ENCODE data around the gene BAZ1A. TPM values are rescaled to one million over a fixed set of nuclear protein-coding genes. Genes with fewer than 3 reads are reported as not detected.

Gene BAZ1A
- total and polyA plus RNA-seq, 2 of the 8 experiments (the other 6 are each of a cell fraction or from before 2014, with no cell fraction given), result 8.0 to 23.1 TPM

- no peaks in the 10 kb centered on the region for H3K4me1 ChIP-seq (replicated peaks in 1 of 4; ENCODE audit: control insufficient read depth in 3 of 4, insufficient read depth in 4 of 4, low read length in 3 of 4)
- no peak overlapping the region for H2BK12ac ChIP-seq (ENCODE audit: low read depth, low read length)
- H3K9ac ChIP-seq (replicated peaks in 1 of 4; ENCODE audit: extremely low read depth in 1 of 4, low read depth in 3 of 4, low read length in 3 of 4), result no peak overlapping the region
- H4K20me1 ChIP-seq (replicated peaks in 1 of 2; ENCODE audit: control insufficient read depth in 1 of 2, insufficient read depth in 2 of 2, low read length in 2 of 2), result peaks cover 0 to 2% of the 10 kb centered on the region in 2 experiments
- DNase-seq (ENCODE audit: low read depth in 1 of 2, low spot score in 2 of 2) (no peak), FAIRE-seq (no peak)
- H3K56ac ChIP-seq (replicated peaks; ENCODE audit: insufficient read length, low read depth, low read length), result no peak overlapping the region
- H2AFZ ChIP-seq (ENCODE audit: low read length), result no peak overlapping the region
- H3K27ac ChIP-seq (ENCODE audit: low read depth, low read length), result no peak overlapping the region
- no peak overlapping the region for H4K91ac ChIP-seq (replicated peaks; ENCODE audit: insufficient read length, low read length)
- H3K9me3 ChIP-seq (ENCODE audit: insufficient read depth in 2 of 2, low read depth in 1 of 2, low read length in 1 of 2), result no peaks in the 10 kb centered on the region
- no peaks in the 10 kb centered on the region for H3K79me2 ChIP-seq (ENCODE audit: control insufficient read depth in 1 of 2, insufficient read depth in 2 of 2, low read length in 2 of 2)
- H3K4me3 ChIP-seq (ENCODE audit: extremely low read depth in 1 of 4, insufficient read depth in 2 of 4, low read depth in 3 of 4, low read length in 4 of 4), result no peak overlapping the region
- H4K8ac ChIP-seq (ENCODE audit: extremely low read depth, insufficient read depth, low read length), result no peak overlapping the region
- H3K14ac ChIP-seq (ENCODE audit: insufficient read length), result no peak overlapping the region
- no peak overlapping the region for H3K4ac ChIP-seq (replicated peaks; ENCODE audit: insufficient read length, low read depth, low read length)
- WGBS, 2 experiments (ENCODE audit: extremely low coverage in 1 of 2, insufficient coverage in 1 of 2, insufficient read length in 1 of 2, insufficient replicate concordance in 2 of 2, low coverage in 1 of 2, low lambda C conversion rate in 2 of 2, missing lambda C conversion rate in 1 of 2), result 84% methylated on average over 3 of the region's 3 CpGs; no CpG with 5 or more reads in 1 of the 2 experiments
- no peak overlapping the region for H2BK120ac ChIP-seq (replicated peaks; ENCODE audit: low read depth, low read length)
- H3K23me2 ChIP-seq (ENCODE audit: low read depth, low read length), result no peaks in the 10 kb centered on the region
- H3K36me3 ChIP-seq (ENCODE audit: control insufficient read depth in 2 of 4, insufficient read depth in 4 of 4, low read length in 3 of 4), result peaks cover 0 to 20% (median 8%) of the 10 kb centered on the region in 4 experiments; a peak in 4 of 8 replicates
- H3K27me3 ChIP-seq (replicated peaks in 1 of 4; ENCODE audit: control insufficient read depth in 3 of 4, extremely low read depth in 1 of 4, insufficient read depth in 3 of 4, low read length in 3 of 4), result no peaks in the 10 kb centered on the region
- H2AK5ac ChIP-seq (ENCODE audit: low read depth, low read length), result no peak overlapping the region
- H2BK15ac ChIP-seq (ENCODE audit: low read length), result no peak overlapping the region
- no peak overlapping the region for H2BK5ac ChIP-seq (ENCODE audit: low read depth, low read length)
- no peak overlapping the region for H3K18ac ChIP-seq (ENCODE audit: extremely low read depth, low read length)
- POLR2A ChIA-PET (ENCODE audit: partially characterized antibody), result no interaction called here
- H3K4me2 ChIP-seq (ENCODE audit: insufficient read depth in 1 of 2, low read depth in 2 of 2, low read length in 2 of 2), result no peak overlapping the region
- no peak overlapping the region for H4K5ac ChIP-seq (ENCODE audit: insufficient read length, low read depth, low read length)
- CTCF ChIA-PET (ENCODE audit: partially characterized antibody), result interaction anchor here (1.2 to 1.5 kb wide), 2 partner anchors 18 to 196 kb away, joined by 3 read pairs; no protein-coding TSS in a partner anchor
- no peak overlapping the region for H3K23ac ChIP-seq (ENCODE audit: insufficient read length)
- H3K79me1 ChIP-seq (ENCODE audit: low read depth, low read length), result no peaks in the 10 kb centered on the region
- no peak overlapping the region for H2BK20ac ChIP-seq (ENCODE audit: low read length)
- TF ChIP-seq SIX5 (IDR thresholded peaks at IDR 0.05; ENCODE audit: low read depth, low read length) (no peak), PHF8 (conservative IDR thresholded peaks at IDR 0.05; ENCODE audit: low read depth, low read length) (no peak), RNF2 (IDR thresholded peaks at IDR 0.05; ENCODE audit: borderline replicate concordance, low read depth, low read length, missing control alignments, poor library complexity, severe bottlenecking) (no peak), HDAC6 (IDR thresholded peaks at IDR 0.05; ENCODE audit: low read depth, low read length) (no peak), RAD21 (IDR thresholded peaks at IDR 0.05 in 1 of 2, conservative IDR thresholded peaks at IDR 0.05 in 1 of 2; ENCODE audit: low read depth in 2 of 2, low read length in 2 of 2) (no peak), KDM4A (IDR thresholded peaks at IDR 0.05; ENCODE audit: low read depth, low read length, severe bottlenecking) (no peak)
Observed at GRCh38 chr14:34785223-34786006, 89.7 kb downstream of the BAZ1A start.
